Epithelial cell of proximal tubule (primary cell): ENCODE measurements around the gene KCNJ8. TPM values are rescaled to one million over a fixed set of nuclear protein-coding genes. Genes with fewer than 3 reads are reported as not detected.

ENCODE experiments used
- DNase-seq: peaks from one replicate; pipeline ENCODE4 v3.0.0-alpha.2; 2011; ENCODE audit warnings: low read depth
- H3K4me3 ChIP-seq: 2 replicates; pipeline ENCODE4 v1.5.1; 2011; ENCODE audit warnings: low read depth, mild to moderate bottlenecking, low read length
- CTCF ChIP-seq: conservative IDR thresholded peaks from 2 replicates; pipeline ENCODE4 v1.5.1; 2012; ENCODE audit warnings: low read depth, mild to moderate bottlenecking, low read length
- total RNA-seq: library from RNA; depleted of rRNA; stranded (reverse); fragments of >200 nt; gene quantifications from 2 replicates; pipeline ENCODE4 v1.2.3, GENCODE V29; 2015

The KCNJ8 gene
- total RNA-seq, 1 donor from 2014 or later, result 0.06 TPM

- no peak for TF ChIP-seq CTCF
- no peak for DNase-seq
- no peak overlapping the region for H3K4me3 ChIP-seq
Measured at GRCh38 chr12:21764950-21765349, 9.6 kb downstream of the KCNJ8 start.

GRCh38 chr12:21764065-21764464 is 10.4 kb downstream of the KCNJ8 start:
- no peak for DNase-seq

GRCh38 chr12:21763531-21763930 is 11.0 kb downstream of the KCNJ8 start:
- no peak overlapping the region for H3K4me3 ChIP-seq
- no peak for DNase-seq
- TF ChIP-seq CTCF, result no peak

More at GRCh38 chr12:21764065-21764464, 10.4 kb downstream of the KCNJ8 start:
- TF ChIP-seq CTCF, result no peak
- no peak overlapping the region for H3K4me3 ChIP-seq

GRCh38 chr12:21759737-21760136 is 14.8 kb downstream of the KCNJ8 start:
- DNase-seq, result no peak
- H3K4me3 ChIP-seq, result no peak overlapping the region
- no peak for TF ChIP-seq CTCF

GRCh38 chr12:21757735-21758134 is 16.8 kb downstream of the KCNJ8 start:
- DNase-seq, result no peak
- H3K4me3 ChIP-seq, result no peak overlapping the region
- TF ChIP-seq CTCF, result no peak

GRCh38 chr12:21756699-21757098 is 17.8 kb downstream of the KCNJ8 start:
- TF ChIP-seq CTCF, result no peak
- H3K4me3 ChIP-seq, result no peak overlapping the region
- DNase-seq, result no peak

GRCh38 chr12:21751517-21751916 is 23.0 kb downstream of the KCNJ8 start:
- H3K4me3 ChIP-seq, result no peak overlapping the region
- TF ChIP-seq CTCF, result no peak
- DNase-seq, result no peak
